NCI-H128 (cell line): ENCODE results near the gene DEFB108B.
A peak's percentile ranks its signal among the peaks of the same experiment; 100 is the strongest.
"Not testable (repeated sequence)": the region's sequence is repeated elsewhere in the genome, so short reads cannot be mapped to it uniquely, and the experiment has no call there.

Source experiments
- DNase-seq: peaks from one replicate; lab custom pipeline; 2025; ENCODE audit not compliant: unreplicated experiment; lab: John Stamatoyannopoulos, UW

DEFB108B gene

GRCh38 chr11:71832811-71833210, at the start of gene DEFB108B:
Gene DEFB108B, plus strand, starts transcription at chr11:71833200. Its CDS starts 0 bp downstream, at chr11:71833200.
- DNase-seq = not testable (repeated sequence)

GRCh38 chr11:71786114-71786847, 46.7 kb upstream of the DEFB108B start:
- not testable (repeated sequence) for DNase-seq

- peak; percentile 96 for DNase-seq
Observed at GRCh38 chr11:71786848-71787097, 46.2 kb upstream of the DEFB108B start.

- DNase-seq = peak; percentile 53
Observed at GRCh38 chr11:71787098-71787823, 45.7 kb upstream of the DEFB108B start.

GRCh38 chr11:71787824-71788454, 45.1 kb upstream of the DEFB108B start:
- DNase-seq = not testable (repeated sequence)

- not testable (repeated sequence) for DNase-seq
Observed at GRCh38 chr11:71789444-71790196, 43.4 kb upstream of the DEFB108B start.

GRCh38 chr11:71791111-71791510, 41.9 kb upstream of the DEFB108B start:
- not testable (repeated sequence) for DNase-seq

- DNase-seq = not testable (repeated sequence)
Observed at GRCh38 chr11:71792621-71793235, 40.3 kb upstream of the DEFB108B start.

GRCh38 chr11:71794386-71795040, 38.5 kb upstream of the DEFB108B start:
- DNase-seq = not testable (repeated sequence)

- DNase-seq = not testable (repeated sequence)
Observed at GRCh38 chr11:71795236-71795635, 37.8 kb upstream of the DEFB108B start.

- not testable (repeated sequence) for DNase-seq
Observed at GRCh38 chr11:71796016-71796415, 37.0 kb upstream of the DEFB108B start.

- not testable (repeated sequence) for DNase-seq
Observed at GRCh38 chr11:71796781-71797180, 36.2 kb upstream of the DEFB108B start.

GRCh38 chr11:71799556-71800128, 33.4 kb upstream of the DEFB108B start:
- DNase-seq = not testable (repeated sequence)

GRCh38 chr11:71800335-71800953, 32.6 kb upstream of the DEFB108B start:
- DNase-seq = not testable (repeated sequence)

GRCh38 chr11:71801026-71801425, 32.0 kb upstream of the DEFB108B start:
- DNase-seq = not testable (repeated sequence)

- not testable (repeated sequence) for DNase-seq
Observed at GRCh38 chr11:71802874-71803273, 30.1 kb upstream of the DEFB108B start.

GRCh38 chr11:71804158-71804947, 28.6 kb upstream of the DEFB108B start:
- not testable (repeated sequence) for DNase-seq

GRCh38 chr11:71812529-71812928, 20.5 kb upstream of the DEFB108B start:
- not testable (repeated sequence) for DNase-seq
